ENCODE measurements around the gene SHROOM2.
A peak's percentile ranks its signal among the peaks of the same experiment; 100 is the strongest.
"Not testable (repeated sequence)": the region's sequence is repeated elsewhere in the genome, so short reads cannot be mapped to it uniquely, and the experiment has no call there.

The SHROOM2 gene

GRCh38 chrX:9786798-9787635 is 788 bp downstream of the SHROOM2 start:
- DNase-seq: no peak

GRCh38 chrX:9788911-9789310 is 2.7 kb downstream of the SHROOM2 start:
- DNase-seq: no peak

GRCh38 chrX:9789555-9789954 is 3.3 kb downstream of the SHROOM2 start:
- DNase-seq: no peak

GRCh38 chrX:9790866-9791265 is 4.6 kb downstream of the SHROOM2 start:
- no peak for DNase-seq

- DNase-seq: no peak
Observed at GRCh38 chrX:9794495-9794894, 8.3 kb downstream of the SHROOM2 start.

- no peak for DNase-seq
Observed at GRCh38 chrX:9797384-9798360, 11.4 kb downstream of the SHROOM2 start.

GRCh38 chrX:9802737-9803136 is 16.5 kb downstream of the SHROOM2 start:
- DNase-seq: no peak

GRCh38 chrX:9804444-9804843 is 18.2 kb downstream of the SHROOM2 start:
- no peak for DNase-seq

- no peak for DNase-seq
Observed at GRCh38 chrX:9805956-9806355, 19.7 kb downstream of the SHROOM2 start.

- no peak for DNase-seq
Observed at GRCh38 chrX:9807355-9808182, 21.3 kb downstream of the SHROOM2 start.

- DNase-seq: not testable (repeated sequence)
Observed at GRCh38 chrX:9809876-9810275, 23.6 kb downstream of the SHROOM2 start.

GRCh38 chrX:9811086-9811485 is 24.9 kb downstream of the SHROOM2 start:
- not testable (repeated sequence) for DNase-seq

GRCh38 chrX:9816084-9816700 is 30.0 kb downstream of the SHROOM2 start:
- DNase-seq: peak; percentile 8

GRCh38 chrX:9821572-9821971 is 35.3 kb downstream of the SHROOM2 start:
- DNase-seq: no peak

- no peak for DNase-seq
Observed at GRCh38 chrX:9824554-9824953, 38.3 kb downstream of the SHROOM2 start.

- DNase-seq: no peak
Observed at GRCh38 chrX:9825129-9825790, 39.0 kb downstream of the SHROOM2 start.

- DNase-seq: no peak
Observed at GRCh38 chrX:9825966-9826365, 39.7 kb downstream of the SHROOM2 start.

GRCh38 chrX:9829308-9830267 is 43.4 kb downstream of the SHROOM2 start:
- DNase-seq: no peak

- peak; percentile 18 for DNase-seq
Observed at GRCh38 chrX:9832811-9833210, 46.6 kb downstream of the SHROOM2 start.

GRCh38 chrX:9835585-9836210 is 49.5 kb downstream of the SHROOM2 start:
- DNase-seq: no peak

Data from hematopoietic multipotent progenitor cell treated with erythropoietin and hydrocortisone succinate and interleukin-3 and kit ligand, for 4 days (in vitro differentiated cells).